Osteoblast (primary cell): ENCODE results near the gene PCK2. TPM values are rescaled to one million over a fixed set of nuclear protein-coding genes. Genes with fewer than 3 reads are reported as not detected.
A peak's percentile ranks its signal among the peaks of the same experiment; 100 is the strongest.

ENCODE experiments used
- DNase-seq: peaks from one replicate; pipeline ENCODE4 v3.0.0; 2011; ENCODE audit warnings: low spot score, mixed read lengths; ENCODE audit not compliant: insufficient read length; ENCODE audit errors: missing footprints
- H2AFZ ChIP-seq: 2 replicates; pipeline ENCODE4 v1.6.0; 2011; ENCODE audit warnings: mild to moderate bottlenecking, low read length
- H3K27ac ChIP-seq: 2 replicates; pipeline ENCODE4 v1.5.1; 2011; ENCODE audit warnings: mild to moderate bottlenecking, low read depth, low read length, moderate library complexity
- H3K27me3 ChIP-seq: 2 replicates; pipeline ENCODE4 v1.6.0; 2012; ENCODE audit warnings: mild to moderate bottlenecking, control low read depth, inconsistent platforms, low read length, moderate library complexity; ENCODE audit not compliant: insufficient read depth
- H3K36me3 ChIP-seq: 2 replicates; pipeline ENCODE4 v1.5.1; 2011; ENCODE audit warnings: mild to moderate bottlenecking, low read length, control low read depth, moderate library complexity; ENCODE audit not compliant: insufficient read depth
- H3K4me1 ChIP-seq: 2 replicates; pipeline ENCODE4 v1.5.1; 2011; ENCODE audit warnings: mild to moderate bottlenecking, low read length, control low read depth, moderate library complexity; ENCODE audit not compliant: insufficient read depth
- H3K4me2 ChIP-seq: 2 replicates; pipeline ENCODE4 v1.6.0; 2011; ENCODE audit warnings: mild to moderate bottlenecking, low read length; ENCODE audit not compliant: insufficient read depth
- H3K4me3 ChIP-seq: fragments of 200-600 bp; sonication (generic); 3 replicates; pipeline ENCODE4 v1.5.1; 2012; ENCODE audit warnings: mild to moderate bottlenecking, low read length, inconsistent platforms; ENCODE audit not compliant: insufficient read depth
- H3K79me2 ChIP-seq: 2 replicates; pipeline ENCODE4 v1.6.0; 2012; ENCODE audit warnings: mild to moderate bottlenecking, low read length, control low read depth, inconsistent platforms; ENCODE audit not compliant: insufficient read depth
- H3K9me3 ChIP-seq: 2 replicates; pipeline ENCODE4 v1.5.1; 2011; ENCODE audit warnings: low read depth, low read length, control low read depth
- H4K20me1 ChIP-seq: 2 replicates; pipeline ENCODE4 v1.6.0; 2012; ENCODE audit warnings: mild to moderate bottlenecking, low read length, control low read depth; ENCODE audit not compliant: insufficient read depth
- total RNA-seq: library from RNA; depleted of rRNA; stranded (reverse); fragments of >200 nt; gene quantifications from 2 replicates; pipeline ENCODE4 v1.2.3, GENCODE V29; 2012
- TF ChIP-seq, protein P1 (sequence below): IDR thresholded peaks from 2 replicates; pipeline ENCODE4 v1.5.1; 2011; ENCODE audit warnings: mild to moderate bottlenecking, low read depth, low read length, moderate library complexity; ENCODE audit errors: extremely low read depth

The PCK2 gene
- total RNA-seq, 1 donor, result 35.1 TPM

DNA sequence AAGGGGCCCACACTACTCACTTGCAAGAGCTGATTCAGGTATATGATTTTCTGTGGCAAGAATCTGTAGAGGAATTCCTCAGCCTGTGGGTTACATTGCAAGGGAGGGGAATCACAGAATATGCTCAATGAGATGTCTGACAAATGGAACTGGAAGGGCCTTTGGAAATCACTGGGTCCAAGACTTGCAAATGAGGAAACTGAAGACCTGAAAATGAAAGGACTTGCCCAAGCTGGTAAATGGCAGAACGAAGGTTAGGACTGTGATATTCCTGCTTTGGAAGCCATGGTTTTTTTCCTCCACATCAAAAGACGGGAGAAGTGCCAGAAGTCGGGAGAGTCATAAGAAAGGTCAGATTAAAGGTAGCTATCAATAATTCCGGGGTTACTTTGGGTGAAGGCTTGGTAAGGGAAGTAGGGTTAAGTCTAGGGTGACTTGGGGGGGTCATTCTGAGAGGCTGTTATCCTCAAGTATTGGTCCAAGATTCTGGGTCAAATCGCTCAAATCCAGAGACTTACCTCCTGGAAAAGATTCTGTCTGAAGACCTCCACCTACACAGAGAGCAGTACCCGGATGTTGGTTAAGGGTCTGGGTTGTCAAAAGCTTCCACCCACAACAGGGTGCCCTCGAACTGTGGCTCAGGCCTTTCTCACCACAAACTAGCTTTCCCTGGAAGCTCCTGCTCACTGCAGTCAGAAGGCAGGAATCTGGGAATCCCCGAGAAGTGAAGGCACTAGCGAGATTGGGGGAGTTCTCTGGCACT lies 51.8 kb downstream of the PCK2 start:
- Histone ChIP-seq H4K20me1 (peaks cover 14% of the 10 kb centered on the region), H3K4me2 (peak overlapping the region; percentile 82), H3K4me3 (peak overlapping the region; percentile 84), H3K27me3 (no peaks in the 10 kb centered on the region), H3K9me3 (no peaks in the 10 kb centered on the region), H3K36me3 (peaks cover 26% of the 10 kb centered on the region), H3K4me1 (peaks cover 46% of the 10 kb centered on the region), H3K79me2 (peaks cover 50% of the 10 kb centered on the region), H2AFZ (peak overlapping the region; percentile 84), H3K27ac (peak overlapping the region; percentile 62)
- DNase-seq, result peak; percentile 86
- TF ChIP-seq, protein P1, sequence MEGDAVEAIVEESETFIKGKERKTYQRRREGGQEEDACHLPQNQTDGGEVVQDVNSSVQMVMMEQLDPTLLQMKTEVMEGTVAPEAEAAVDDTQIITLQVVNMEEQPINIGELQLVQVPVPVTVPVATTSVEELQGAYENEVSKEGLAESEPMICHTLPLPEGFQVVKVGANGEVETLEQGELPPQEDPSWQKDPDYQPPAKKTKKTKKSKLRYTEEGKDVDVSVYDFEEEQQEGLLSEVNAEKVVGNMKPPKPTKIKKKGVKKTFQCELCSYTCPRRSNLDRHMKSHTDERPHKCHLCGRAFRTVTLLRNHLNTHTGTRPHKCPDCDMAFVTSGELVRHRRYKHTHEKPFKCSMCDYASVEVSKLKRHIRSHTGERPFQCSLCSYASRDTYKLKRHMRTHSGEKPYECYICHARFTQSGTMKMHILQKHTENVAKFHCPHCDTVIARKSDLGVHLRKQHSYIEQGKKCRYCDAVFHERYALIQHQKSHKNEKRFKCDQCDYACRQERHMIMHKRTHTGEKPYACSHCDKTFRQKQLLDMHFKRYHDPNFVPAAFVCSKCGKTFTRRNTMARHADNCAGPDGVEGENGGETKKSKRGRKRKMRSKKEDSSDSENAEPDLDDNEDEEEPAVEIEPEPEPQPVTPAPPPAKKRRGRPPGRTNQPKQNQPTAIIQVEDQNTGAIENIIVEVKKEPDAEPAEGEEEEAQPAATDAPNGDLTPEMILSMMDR, result no peak

DNA sequence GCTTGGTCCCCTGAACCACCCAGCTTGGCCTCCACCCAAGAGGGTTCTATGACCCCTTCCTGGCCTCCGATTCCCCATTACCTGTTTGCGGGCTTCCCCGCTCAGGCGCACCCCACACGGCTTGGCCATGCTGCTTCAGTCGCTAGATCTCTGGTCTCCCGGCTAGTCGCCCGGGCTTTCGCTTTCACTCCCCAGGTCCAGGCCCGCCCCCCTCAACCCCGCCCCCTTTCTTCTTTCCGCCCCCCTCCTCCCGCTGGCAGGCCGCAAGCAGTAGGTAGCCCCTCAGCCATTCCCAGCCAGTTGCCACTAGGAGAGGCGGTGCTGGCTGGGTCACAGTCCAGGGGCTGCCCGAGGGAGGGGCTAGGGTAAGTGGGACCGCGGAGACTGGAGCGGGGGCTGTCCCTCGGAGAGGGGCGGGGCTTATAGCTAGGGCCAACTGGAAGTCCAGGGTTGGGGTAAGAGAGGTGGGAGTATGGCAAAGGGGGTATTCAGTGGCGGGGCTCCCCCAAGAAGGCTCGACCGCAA lies 52.4 kb downstream of the PCK2 start, which contains the start of gene PSME2:
Gene PSME2 (minus strand): TSS at position 158 of the 525 bp plus-strand sequence. CDS start 29 bp downstream, at position 129.
- Histone ChIP-seq H4K20me1 (peaks cover 11% of the 10 kb centered on the region), H3K4me2 (peak within 1 kb of the TSS; percentile 82), H3K27ac (peak within 1 kb of the TSS; percentile 62), H3K27me3 (no peaks in the 10 kb centered on the region), H3K79me2 (peaks cover 53% of the 10 kb centered on the region), H3K4me1 (peaks cover 46% of the 10 kb centered on the region), H3K9me3 (no peaks in the 10 kb centered on the region), H3K36me3 (peaks cover 33% of the 10 kb centered on the region), H2AFZ (peak within 1 kb of the TSS; percentile 87), H3K4me3 (peak within 1 kb of the TSS; percentile 84)
- TF ChIP-seq, protein P1, result no peak
- peak; percentile 99 for DNase-seq

DNA sequence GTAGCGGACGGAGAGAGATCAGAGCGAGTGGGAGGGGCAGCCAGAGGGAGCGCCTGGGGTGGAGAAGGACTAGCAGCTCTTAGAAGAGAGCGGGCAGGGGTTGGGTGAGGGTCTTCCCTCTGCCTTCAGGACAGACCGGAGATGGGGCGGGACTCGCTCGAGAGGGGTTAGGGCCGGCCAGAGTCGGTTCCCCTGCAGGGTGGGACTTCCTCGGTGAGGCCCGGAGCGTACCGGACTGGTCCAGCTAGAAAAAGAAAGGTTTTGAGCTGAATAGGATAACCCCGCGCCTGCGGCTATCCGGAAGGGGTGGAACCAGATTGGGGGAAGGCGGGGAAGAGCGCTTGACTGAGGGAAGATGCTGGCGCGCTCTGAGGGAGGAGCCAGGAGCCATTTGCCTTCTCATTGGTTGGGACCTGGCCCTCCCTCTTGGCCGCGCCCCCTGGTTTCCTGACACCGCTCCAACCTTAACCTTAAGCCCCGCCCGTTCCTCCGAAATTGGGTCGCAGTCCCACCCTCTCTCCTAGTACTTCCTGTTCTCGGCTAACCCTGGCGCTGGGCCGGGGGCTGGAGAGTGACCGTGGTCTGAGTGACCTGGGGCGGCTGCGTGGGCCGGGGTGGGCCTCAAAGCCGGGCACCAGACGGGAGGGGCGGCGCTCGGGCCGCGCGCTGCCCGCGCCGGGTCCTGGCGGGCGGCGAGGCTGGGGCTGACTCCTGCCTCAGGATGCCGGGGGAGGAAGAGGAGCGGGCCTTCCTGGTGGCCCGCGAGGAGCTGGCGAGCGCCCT lies 53.1 kb downstream of the PCK2 start, which contains the start of gene RNF31:
Gene RNF31 (plus strand): TSS at position 521 of the 783 bp plus-strand sequence. CDS start 201 bp downstream, at position 722.
- Histone ChIP-seq H3K4me1 (peaks cover 42% of the 10 kb centered on the region), H3K79me2 (peaks cover 53% of the 10 kb centered on the region), H3K9me3 (no peaks in the 10 kb centered on the region), H3K27me3 (no peaks in the 10 kb centered on the region), H3K4me3 (peak within 1 kb of the TSS; percentile 84), H3K27ac (peak within 1 kb of the TSS; percentile 62), H4K20me1 (peaks cover 11% of the 10 kb centered on the region), H3K36me3 (peaks cover 39% of the 10 kb centered on the region), H3K4me2 (peak within 1 kb of the TSS; percentile 82), H2AFZ (peak within 1 kb of the TSS; percentile 87)
- TF ChIP-seq, protein P1, result no peak
- peak; percentile 100 for DNase-seq
